A204.1 (cell line): Measurements from ENCODE around the gene PDHB.
"Not testable (repeated sequence)": the region's sequence is repeated elsewhere in the genome, so short reads cannot be mapped to it uniquely, and the experiment has no call there.

ENCODE experiments used
- FAIRE-seq: peaks from 2 replicates; lab custom pipeline; 2012; peaks lifted over from hg19 to GRCh38; lab: Jason Lieb, UNC

Gene PDHB

DNA sequence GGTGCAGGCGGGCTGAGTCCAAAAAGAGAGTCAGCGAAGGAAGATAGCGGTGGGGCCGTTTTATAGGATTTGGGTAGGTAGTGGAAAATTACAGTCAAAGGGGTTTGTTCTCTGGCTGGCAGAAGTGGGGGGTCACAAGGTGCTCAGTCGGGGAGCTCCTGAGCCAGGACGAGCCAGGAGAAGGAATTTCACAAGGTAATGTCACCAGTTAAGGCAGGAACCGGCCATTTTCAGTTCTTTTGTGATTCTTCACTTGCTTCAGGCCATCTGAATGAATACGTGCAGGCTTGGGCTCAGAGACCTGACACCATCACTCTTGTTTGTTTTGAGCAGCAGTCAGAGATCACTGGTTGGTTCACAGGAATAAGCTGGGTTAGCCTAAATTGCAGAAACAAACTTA is 3.6 kb upstream of the PDHB start:
- FAIRE-seq, result not testable (repeated sequence)

DNA sequence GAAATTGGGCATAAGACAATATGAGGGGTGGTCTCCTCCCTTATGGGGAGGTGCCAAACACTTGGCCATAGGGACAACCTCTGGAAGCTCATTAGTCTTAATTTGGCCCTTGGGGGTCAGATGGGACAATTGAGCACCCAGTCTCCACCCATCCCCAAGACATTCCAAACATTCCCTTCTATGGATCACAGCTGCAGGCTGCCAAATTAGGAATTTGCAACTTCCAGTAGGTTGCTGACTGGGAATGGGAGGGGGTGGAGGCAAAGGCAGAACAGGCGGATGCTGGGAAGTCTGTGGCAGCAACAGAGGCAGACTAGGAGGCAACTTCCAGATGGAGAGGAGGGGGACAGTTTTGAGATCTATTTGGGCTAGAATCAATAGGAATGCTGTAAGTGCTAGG is 1.4 kb upstream of the PDHB start:
- no peak for FAIRE-seq

DNA sequence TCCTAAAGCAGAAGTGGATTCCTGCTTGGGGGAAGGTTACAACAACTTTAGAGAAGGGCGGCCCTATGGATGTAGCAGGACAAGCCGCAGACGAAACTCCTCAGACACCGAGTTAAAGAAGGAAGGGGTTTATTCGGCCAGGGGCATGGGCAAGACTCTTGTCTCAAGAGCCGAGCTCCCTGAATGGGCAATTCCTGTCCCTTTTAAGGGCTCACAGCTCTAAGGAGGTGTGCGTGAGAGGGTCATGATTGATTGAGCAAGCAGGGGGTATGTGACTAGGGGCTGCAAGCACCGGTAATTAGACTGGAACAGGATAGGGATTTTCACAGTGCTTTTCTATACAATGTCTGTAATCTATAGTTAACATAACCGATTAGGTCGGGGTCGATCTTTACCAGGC is 879 bp upstream of the PDHB start:
- FAIRE-seq, result no peak

DNA sequence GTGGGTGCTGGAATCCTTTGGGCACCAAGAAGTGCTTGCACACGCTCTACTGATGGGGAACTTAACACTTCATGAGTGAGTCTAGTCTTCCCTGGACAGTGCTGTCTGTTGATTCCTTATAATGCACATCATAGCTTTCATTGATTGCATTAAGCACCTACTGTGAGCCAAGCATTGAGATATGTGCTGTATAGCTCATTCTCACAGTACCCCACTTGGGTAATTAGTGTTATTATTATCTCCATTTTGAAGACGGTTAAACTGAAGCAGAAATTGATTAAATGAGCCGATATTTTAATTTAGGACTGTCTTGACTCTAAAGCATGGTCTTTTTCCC is 504 bp upstream of the PDHB start:
- FAIRE-seq, result no peak

GRCh38 chr3:58432905-58433304 is 727 bp downstream of the PDHB start:
- FAIRE-seq, result no peak

DNA sequence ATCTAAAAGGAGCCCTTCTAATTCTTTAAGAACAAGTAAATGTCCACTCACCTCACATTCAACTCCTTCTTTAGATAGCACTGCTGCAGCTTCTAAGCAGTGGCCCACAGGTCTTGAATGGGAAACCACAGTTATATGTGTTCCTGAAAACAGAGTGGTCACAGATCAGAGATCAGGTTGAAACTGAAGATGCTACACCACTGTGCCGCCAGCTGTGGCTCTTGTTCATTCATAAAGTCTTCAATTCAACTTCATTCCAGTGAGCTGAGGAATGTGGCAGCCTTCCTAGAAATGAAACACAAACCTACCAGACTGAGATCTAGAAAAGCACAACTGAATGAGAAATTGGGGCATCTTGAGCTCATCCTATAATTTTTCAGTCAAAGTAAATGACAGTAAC is 4.0 kb downstream of the PDHB start:
- no peak for FAIRE-seq

DNA sequence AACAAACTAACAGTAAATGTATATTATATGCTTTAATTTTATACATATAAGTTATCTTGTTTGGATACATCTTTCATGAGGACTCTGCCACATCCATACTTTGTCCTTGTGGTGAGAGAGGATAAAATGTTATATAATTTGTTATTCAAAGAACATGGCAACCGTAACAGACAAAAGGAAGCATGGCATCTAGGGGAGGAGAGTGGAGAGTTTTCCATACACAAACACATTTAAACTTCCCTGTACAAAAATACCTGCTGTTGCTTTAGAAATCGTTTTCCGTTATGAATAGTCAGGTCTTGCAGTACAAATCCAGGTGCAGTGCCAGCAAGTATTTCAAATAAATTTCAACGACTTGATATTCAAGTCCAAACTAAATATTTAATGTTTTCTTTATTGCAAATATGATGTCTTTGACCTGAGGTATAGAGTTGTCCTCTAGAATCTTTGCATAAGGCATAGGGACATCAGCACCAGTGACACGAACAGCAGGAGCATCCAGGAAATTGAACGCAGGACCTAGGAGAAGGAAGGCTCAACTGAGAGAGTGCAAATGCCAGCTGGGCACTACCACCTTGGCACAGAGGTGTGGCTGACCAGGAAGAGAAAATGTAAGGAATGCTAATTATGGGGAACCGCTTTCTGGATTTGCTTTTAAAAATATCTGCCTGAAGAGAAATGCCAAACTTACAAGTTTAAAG is 5.8 kb downstream of the PDHB start:
- FAIRE-seq, result no peak

GRCh38 chr3:58425782-58426181 is 7.8 kb downstream of the PDHB start:
- peak; percentile 11 for FAIRE-seq

DNA sequence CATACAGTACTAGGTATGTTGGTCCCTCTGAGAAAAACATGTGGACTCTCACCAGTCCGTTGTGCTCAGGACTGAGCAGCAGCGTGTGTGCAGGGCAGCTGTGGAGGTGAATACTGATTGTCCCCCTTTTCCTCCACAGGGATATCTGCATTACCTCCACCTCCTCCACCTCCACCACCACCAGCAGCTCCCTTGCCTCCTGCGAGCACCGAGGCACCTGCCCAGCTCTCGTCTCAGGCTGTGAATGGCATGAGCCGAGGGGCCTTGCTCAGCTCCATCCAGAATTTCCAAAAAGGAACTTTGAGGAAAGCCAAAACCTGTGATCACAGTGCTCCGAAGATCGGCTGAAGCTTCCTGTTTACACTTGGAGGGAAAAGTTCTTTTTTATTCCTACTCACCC is 9.0 kb downstream of the PDHB start:
- FAIRE-seq, result no peak

DNA sequence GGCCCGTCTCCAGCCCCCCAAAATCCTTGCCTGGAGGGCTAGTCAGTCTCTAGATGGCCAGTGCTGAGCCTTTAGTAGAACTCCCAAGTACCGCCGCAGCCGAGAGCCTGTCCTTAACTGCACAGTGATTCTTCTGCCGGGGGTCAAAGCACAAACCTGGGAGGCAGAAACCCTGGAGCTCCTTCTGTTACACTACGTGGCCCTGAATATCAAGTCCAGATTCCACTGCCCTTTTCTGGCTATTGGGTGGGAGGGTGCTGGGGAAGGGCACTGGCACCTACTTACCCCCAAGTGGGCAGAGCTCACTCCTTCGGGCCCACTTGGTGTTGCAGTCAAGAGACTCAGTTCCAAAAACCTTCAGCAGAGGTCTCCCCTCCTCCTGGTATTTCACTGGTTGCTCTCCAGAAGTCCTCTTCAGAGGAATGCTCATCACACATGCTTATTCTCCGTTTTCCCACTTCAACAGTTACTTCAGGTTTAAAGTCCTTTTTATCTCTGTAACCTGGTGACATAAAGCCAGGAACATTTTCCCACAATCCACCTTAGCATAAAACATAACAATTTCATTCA is 10.8 kb downstream of the PDHB start:
- no peak for FAIRE-seq

DNA sequence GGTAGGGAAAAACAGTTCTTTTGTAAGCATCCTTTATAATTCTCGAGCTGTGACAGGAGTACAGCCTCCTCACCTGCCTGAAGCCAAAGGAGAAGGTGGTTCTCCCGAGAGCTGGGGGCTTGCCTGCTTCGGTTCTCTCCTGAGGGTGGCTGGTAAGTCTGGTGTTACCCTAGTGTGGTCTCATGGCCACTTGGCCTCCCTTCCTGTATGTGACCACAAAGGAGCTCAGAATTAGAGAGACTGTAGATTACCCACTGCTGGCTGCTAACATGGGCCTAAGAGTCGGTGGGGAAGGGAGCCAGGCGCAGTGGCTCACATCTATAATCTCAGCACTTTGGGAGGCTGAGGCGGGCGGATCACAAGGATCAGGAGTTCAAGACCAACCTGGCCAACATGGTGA is 12.6 kb downstream of the PDHB start:
- FAIRE-seq, result no peak

GRCh38 chr3:58419780-58420507 is 13.7 kb downstream of the PDHB start:
- FAIRE-seq, result no peak

DNA sequence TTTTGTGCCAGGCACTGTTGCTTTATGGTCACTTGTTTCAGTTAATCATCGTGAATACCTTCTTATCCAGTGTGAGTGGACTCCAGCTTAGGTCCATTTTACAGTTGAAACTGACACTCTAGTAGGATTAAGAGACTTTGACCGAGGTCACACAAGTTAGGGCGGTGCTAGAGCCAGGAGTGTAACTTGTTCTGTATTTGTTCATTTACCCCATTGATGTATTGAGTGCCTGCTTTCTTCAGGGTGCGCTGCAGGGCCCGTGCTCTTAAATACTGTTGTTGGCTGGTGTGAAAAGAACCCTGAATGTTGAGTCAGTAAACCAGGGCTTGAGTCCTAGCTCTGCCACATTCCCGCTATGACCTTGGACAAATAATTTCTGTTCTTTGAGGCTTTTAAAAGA is 15.4 kb downstream of the PDHB start:
- no peak for FAIRE-seq

GRCh38 chr3:58417075-58417474 is 16.6 kb downstream of the PDHB start:
- FAIRE-seq, result no peak

DNA sequence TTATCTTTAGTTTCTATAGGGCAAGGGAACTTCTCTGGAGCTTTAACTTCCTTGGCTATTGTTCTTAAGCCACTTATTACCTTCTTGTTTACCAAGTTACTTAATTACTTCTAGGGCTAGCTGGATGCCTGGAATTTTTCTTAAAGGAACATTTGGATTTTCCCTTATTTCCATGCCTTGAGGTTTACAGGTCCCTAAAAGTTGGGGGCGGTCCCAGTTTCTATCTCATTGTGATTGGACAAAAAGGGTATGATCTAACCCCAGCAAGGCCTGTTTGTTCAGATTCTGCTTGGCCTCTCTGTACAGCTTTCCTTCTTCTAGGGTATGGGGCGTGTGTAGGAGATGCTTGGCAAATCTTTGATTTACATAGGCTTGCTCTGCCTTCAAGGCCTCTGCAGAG is 17.4 kb downstream of the PDHB start:
- no peak for FAIRE-seq

DNA sequence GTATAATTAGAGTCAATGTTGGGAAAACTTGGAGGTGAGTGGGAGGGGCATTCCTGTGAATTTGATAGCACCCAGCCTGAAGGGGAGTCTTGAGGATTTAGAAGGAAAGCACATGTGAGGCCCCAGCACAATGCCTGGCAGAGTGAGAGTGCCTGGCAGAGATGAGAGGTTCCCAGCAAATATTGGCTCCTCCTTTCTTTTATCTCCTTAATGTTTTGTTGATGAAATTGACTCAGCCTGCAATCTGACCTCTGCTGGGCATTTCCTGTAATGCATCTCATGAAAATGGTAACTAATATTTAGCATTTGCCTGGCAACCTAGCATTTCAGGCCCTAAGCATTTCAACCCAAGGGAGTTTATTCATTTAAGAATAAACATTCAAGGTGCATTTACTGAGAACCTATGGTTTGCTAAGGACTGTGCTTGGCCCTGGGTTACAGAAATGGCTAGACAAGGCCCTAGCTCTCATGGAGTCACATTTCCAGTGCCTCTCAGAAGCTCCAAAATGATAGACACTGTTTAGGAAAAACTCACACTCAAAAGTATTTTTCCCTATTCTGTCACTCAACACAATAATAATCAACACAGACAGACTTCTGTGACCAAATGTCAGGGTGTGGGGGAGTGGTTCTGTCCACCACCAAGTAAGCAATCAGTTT is 19.0 kb downstream of the PDHB start:
- FAIRE-seq, result peak; percentile 62

- FAIRE-seq, result no peak
Observed at GRCh38 chr3:58411851-58412830, 21.5 kb downstream of the PDHB start.

DNA sequence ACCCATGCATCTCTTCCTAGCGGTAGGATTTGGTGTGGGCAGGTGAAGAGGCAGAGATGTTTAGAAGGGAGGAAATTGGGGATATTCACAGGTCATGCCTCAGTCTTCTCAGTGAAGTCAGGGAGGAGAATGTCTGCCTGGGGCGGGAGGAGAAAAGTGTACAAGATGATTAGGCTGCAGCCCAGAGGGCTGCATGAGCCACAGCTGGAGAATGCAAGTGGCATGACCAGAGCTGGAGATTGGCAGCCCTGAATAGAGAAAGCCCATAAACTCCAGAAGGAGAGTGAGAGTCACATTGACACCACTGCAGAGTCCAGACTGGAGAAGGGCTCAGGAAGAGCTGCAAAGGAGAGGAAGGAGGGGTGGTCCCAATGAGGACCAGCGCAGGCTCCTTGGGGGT is 22.6 kb downstream of the PDHB start:
- no peak for FAIRE-seq

DNA sequence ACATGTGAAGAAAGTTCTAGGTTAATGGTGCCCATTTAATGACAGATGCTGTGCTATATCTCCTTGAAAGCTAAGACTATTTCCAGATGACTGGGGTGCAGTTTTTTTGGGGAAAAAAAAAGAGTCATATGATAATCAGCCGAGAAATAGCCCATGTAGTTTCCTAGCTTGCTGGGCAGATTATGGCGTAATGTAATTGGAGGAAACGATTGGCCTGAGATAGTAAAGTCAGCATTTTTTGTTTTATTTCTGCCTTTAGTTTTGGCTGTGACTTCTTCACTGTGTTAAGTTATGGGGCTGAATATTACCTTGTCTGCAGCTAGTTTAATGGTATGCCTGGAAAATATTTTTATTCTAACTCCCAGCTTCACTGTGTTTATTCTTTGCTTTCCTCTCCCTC is 24.0 kb downstream of the PDHB start:
- no peak for FAIRE-seq

DNA sequence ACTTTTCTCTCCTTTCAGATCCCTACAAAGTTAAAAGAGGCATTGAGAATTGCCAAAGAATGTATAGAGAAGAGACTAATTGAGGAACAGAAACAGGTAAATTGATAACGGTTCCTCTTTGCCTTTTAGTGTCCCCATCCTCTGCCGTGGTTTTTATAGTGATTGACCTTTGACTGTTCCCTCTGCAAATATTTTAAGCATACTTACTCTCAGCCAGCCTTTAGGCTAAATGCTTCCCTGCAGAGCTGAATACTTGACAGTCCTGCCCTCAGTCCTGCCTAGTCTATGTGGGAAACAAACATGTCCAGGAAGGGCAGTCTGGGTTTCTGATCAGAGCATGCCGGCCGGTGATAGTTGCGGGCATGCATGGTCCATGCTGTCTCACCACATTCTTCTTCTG is 24.7 kb downstream of the PDHB start:
- FAIRE-seq, result no peak

- no peak for FAIRE-seq
Observed at GRCh38 chr3:58404396-58404795, 29.2 kb downstream of the PDHB start.

- peak; percentile 14 for FAIRE-seq
Observed at GRCh38 chr3:58403513-58404109, 30.0 kb downstream of the PDHB start.
